K562 (cell line): Measurements from ENCODE around the gene COG6. TPM values are rescaled to one million over a fixed set of nuclear protein-coding genes. Genes with fewer than 3 reads are reported as not detected.

Experiments used
- ATAC-seq: fragments of 200-7000 bp; cut with Tn5 transposase; 3 replicates; pipeline ENCODE4 v1.9.1; 2020; ENCODE audit warnings: moderate library complexity
- BruUV-seq: library from RNA; stranded (reverse); fragments of 400-500 nt; replicated peaks from 2 replicates; lab custom pipeline; 2021; lab: Mats Ljungman, UMichigan
- CTCF ChIA-PET: fragments of 300-600 bp; formaldehyde crosslinking; extraction: SDS; loops from one replicate; lab custom pipeline; 2021; ENCODE audit warnings: low intra/inter-chr PET ratio; lab: Yijun Ruan, JAX
- POLR2A ChIA-PET: fragments of 300-600, 350-650 bp; sonication (Branson Sonifier 250); formaldehyde crosslinking; extraction: SDS; loops from one replicate; lab custom pipeline; 2021; ENCODE audit warnings: antibody characterized with exemption, inconsistent platforms; lab: Yijun Ruan, JAX
- DNase-seq, 4 experiments: peaks; one replicate each; pipeline versions ENCODE4 v3.0.0 to v3.0.0-alpha.2; 2011 to 2018; ENCODE audit warnings: low spot score in 3 of 4, mixed read lengths in 3 of 4; ENCODE audit errors: extremely low read depth in 1 of 4
- FAIRE-seq: peaks from 2 replicates; lab custom pipeline; 2011; peaks lifted over from hg19 to GRCh38; lab: Jason Lieb, UNC
- H2AFZ ChIP-seq: 2 replicates; pipeline ENCODE4 v1.6.0; 2011; ENCODE audit warnings: low read depth, low read length, control low read depth, inconsistent platforms
- H3K27ac ChIP-seq: fragments of 200-600 bp; 3 replicates; pipeline ENCODE4 v1.8.0; 2011; ENCODE audit warnings: low read depth, mild to moderate bottlenecking, control low read depth, inconsistent platforms, low read length, moderate library complexity, mixed read lengths; ENCODE audit errors: extremely low read depth
- H3K27me3 ChIP-seq, 2 experiments: fragments of 300-600 bp in 1 of 2; 2 replicates in 1 of 2; 3 replicates in 1 of 2; pipeline versions ENCODE4 v1.6.0 to v1.8.0; 2011; ENCODE audit warnings: inconsistent platforms in 2 of 2, low read length in 2 of 2, mild to moderate bottlenecking in 1 of 2, mixed read lengths in 1 of 2, moderate library complexity in 1 of 2; ENCODE audit not compliant: control insufficient read depth in 2 of 2, insufficient read depth in 2 of 2
- H3K36me3 ChIP-seq: fragments of 300-600 bp; 3 replicates; pipeline ENCODE4 v1.8.0; 2011; ENCODE audit warnings: mild to moderate bottlenecking, low read length, inconsistent platforms; ENCODE audit not compliant: control insufficient read depth, insufficient read depth
- H3K4me1 ChIP-seq, 2 experiments: fragments of 200-600 bp in 1 of 2; replicated peaks in 1 of 2; 2 replicates in 1 of 2; 3 replicates in 1 of 2; pipeline versions ENCODE4 v1.5.1 to v1.8.0; 2011; ENCODE audit warnings: inconsistent platforms in 2 of 2, low read length in 2 of 2, mild to moderate bottlenecking in 1 of 2, mixed read lengths in 1 of 2, moderate library complexity in 1 of 2; ENCODE audit not compliant: control insufficient read depth in 2 of 2, insufficient read depth in 2 of 2
- H3K4me2 ChIP-seq: 2 replicates; pipeline ENCODE4 v1.6.1; 2011; ENCODE audit warnings: low read length, control low read depth, inconsistent platforms, mixed read lengths; ENCODE audit not compliant: insufficient read depth
- H3K4me3 ChIP-seq: fragments of 200-600 bp; sonication (generic), shearing (Covaris generic); 2 replicates; pipeline ENCODE4 v1.5.1; 2016; ENCODE audit warnings: control low read depth, inconsistent platforms
- H3K79me2 ChIP-seq: fragments of 200-600 bp; 3 replicates; pipeline ENCODE4 v1.8.0; 2011; ENCODE audit warnings: low read length, inconsistent platforms; ENCODE audit not compliant: control insufficient read depth, insufficient read depth
- H3K9ac ChIP-seq, 2 experiments: 2 replicates each; pipeline versions ENCODE4 v1.6.0 to v1.6.1; 2011; ENCODE audit warnings: low read depth in 2 of 2, low read length in 2 of 2, control low read depth in 1 of 2, inconsistent platforms in 1 of 2, mild to moderate bottlenecking in 1 of 2, mixed read lengths in 1 of 2; ENCODE audit not compliant: insufficient read depth in 1 of 2
- H3K9me1 ChIP-seq: one replicate; pipeline ENCODE4 v1.6.0; 2011; ENCODE audit warnings: inconsistent platforms, mild to moderate bottlenecking, low read length, moderate library complexity; ENCODE audit not compliant: control insufficient read depth, insufficient read depth
- H3K9me3 ChIP-seq: replicated peaks from 2 replicates; pipeline ENCODE4 v1.5.1; 2011; ENCODE audit warnings: low read depth, low read length, inconsistent platforms; ENCODE audit not compliant: control insufficient read depth, insufficient read depth
- H4K20me1 ChIP-seq: replicated peaks from 2 replicates; pipeline ENCODE4 v1.6.1; 2011; ENCODE audit warnings: low read length, inconsistent platforms, mixed read lengths; ENCODE audit not compliant: control insufficient read depth, insufficient read depth
- CTCF ChIP-seq, 3 experiments: IDR thresholded peaks in 2 of 3; conservative IDR thresholded peaks in 1 of 3; 2 replicates each; pipeline ENCODE4 v1.5.1; 2011 to 2012; ENCODE audit warnings: low read length in 3 of 3, mild to moderate bottlenecking in 3 of 3, control low read depth in 2 of 3, improper control_type of control experiment in 1 of 3, inconsistent platforms in 1 of 3, low read depth in 1 of 3, mixed read lengths in 1 of 3, moderate library complexity in 1 of 3; ENCODE audit not compliant: insufficient read depth in 2 of 3
- ELF4 ChIP-seq: fragments of 450-650 bp; formaldehyde crosslinking; IDR thresholded peaks from 2 replicates; pipeline ENCODE4 v1.4.0; 2022; ENCODE audit warnings: missing genetic modification characterization
- RAD21 ChIP-seq, 2 experiments: fragments of 250-450 bp in 1 of 2; fragments of 450-650 bp in 1 of 2; sonication (Bioruptor Pico) in 1 of 2; formaldehyde crosslinking in 1 of 2; IDR thresholded peaks in 1 of 2; conservative IDR thresholded peaks in 1 of 2; 2 replicates each; pipeline versions ENCODE4 v1.4.0 to v1.8.0; 2020 to 2022; ENCODE audit warnings: mild to moderate bottlenecking in 2 of 2, moderate library complexity in 1 of 2
- WGBS: fragments of 100-300 bp; shearing (Covaris generic); methylation state at CpG from one replicate; pipeline ENCODE4 v1.1.6; 2016; ENCODE audit warnings: low coverage, mixed read lengths; ENCODE audit not compliant: insufficient coverage; ENCODE audit errors: missing lambda C conversion rate; 5-methylcytosine and 5-hydroxymethylcytosine counted together
- in situ Hi-C: fragments of 300-500 bp; cut with MboI; formaldehyde crosslinking; loops from 4 replicates; pipeline ENCODE4 v1.15.0; 2018; ENCODE audit warnings: inconsistent platforms, mixed read lengths
- intact Hi-C: fragments of 100-400 bp; cut with micrococcal nuclease; formaldehyde crosslinking; loops from 2 replicates; pipeline ENCODE4 v1.14.2; 2022
- polyA plus RNA-seq, 8 experiments: library from polyadenylated mRNA; depleted of rRNA in 4 of 8; stranded (reverse) in 5 of 8; unstranded in 3 of 8; fragments of >200 nt; fragmentation: Nextera tagmentation in 2 of 8; fragmentation: Illumina TruSeq in 1 of 8; extraction: Ambion mirVana in 2 of 8; extraction: Trizol in 1 of 8; gene quantifications; 2 replicates each; pipeline versions ENCODE4 v1.2.1 to v1.2.3, GENCODE V29; 2011 to 2014; ENCODE audit warnings: inconsistent platforms in 1 of 8, missing spikeins in 1 of 8
- total RNA-seq, 7 experiments: library from RNA; depleted of rRNA in 6 of 7; stranded (reverse); fragments of >200 nt in 6 of 7; fragmentation: Illumina TruSeq in 2 of 7; extraction: Trizol in 2 of 7; gene quantifications; 2 replicates each; pipeline versions ENCODE4 v1.2.1 to v1.2.3, GENCODE V29; 2011 to 2021; ENCODE audit warnings: low replicate concordance in 1 of 7

COG6 gene
- total and polyA plus RNA-seq, 9 of the 15 experiments (the other 6 are each of a cell fraction or from before 2014, with no cell fraction given), result 2.6 to 20.9 (median 9.6) TPM

GRCh38 chr13:39684531-39685137 lies 29.2 kb downstream of the COG6 start:
- Histone ChIP-seq H2AFZ (no peak overlapping the region), H4K20me1 (no peaks in the 10 kb centered on the region), H3K79me2 (no peaks in the 10 kb centered on the region), H3K27me3 (no peaks in the 10 kb centered on the region), H3K9me1 (no peaks in the 10 kb centered on the region), H3K4me2 (no peak overlapping the region), H3K4me1 (no peaks in the 10 kb centered on the region), H3K9ac (no peak overlapping the region), H3K9me3 (no peaks in the 10 kb centered on the region), H3K27ac (no peak overlapping the region), H3K36me3 (peaks cover 20% of the 10 kb centered on the region; the same call in 1 of the 3 replicates), H3K4me3 (no peak overlapping the region)
- FAIRE-seq (no peak), DNase-seq (peak in 2 of 4 experiments; percentile 3 to 5), ATAC-seq (no peak)
- WGBS, result 67% methylated on average over 3 of the region's 3 CpGs
- no TSS peak for BruUV-seq
- CTCF ChIA-PET, result interaction anchor here (0.6 kb wide), 1 partner anchor 999 kb away, joined by 5 read pairs; no protein-coding TSS in a partner anchor
- POLR2A ChIA-PET, result no interaction called here
- in situ Hi-C loops, result no loop called here
- TF ChIP-seq CTCF (IDR thresholded peaks at IDR 0.05 in 2 of 3, conservative IDR thresholded peaks at IDR 0.05 in 1 of 3; ENCODE audit: insufficient read depth in 2 of 3, low read depth in 1 of 3, low read length in 3 of 3) (peak in 1 of 3 experiments; percentile 34; a peak in 2 of 6 replicates), ELF4 (CRISPR knock-in tag) (no peak), RAD21 (CRISPR knock-in tag; conservative IDR thresholded peaks at IDR 0.05 in 1 of 2, IDR thresholded peaks at IDR 0.05 in 1 of 2) (peak in 1 of 2 experiments; percentile 42; a peak in 2 of 4 replicates)
- intact Hi-C loops, result loop anchor here (5.0 to 10.0 kb wide), 2 partner anchors 258 to 1000 kb away; no protein-coding TSS in a partner anchor
